Parathyroid adenoma (tissue), 2 donors: ENCODE measurements around the gene CD7.

Experiments
- H2AFZ ChIP-seq: fragments of 300-600 bp; sonication (generic); one replicate; pipeline ENCODE4 v1.7.0; 2017; ENCODE audit warnings: antibody characterized with exemption, mild to moderate bottlenecking
- H3K27ac ChIP-seq: fragments of 300-600 bp; sonication (generic); one replicate; pipeline ENCODE4 v1.7.0; 2017
- H3K27me3 ChIP-seq: fragments of 300-600 bp; sonication (generic); one replicate; pipeline ENCODE4 v1.7.0; 2017; ENCODE audit warnings: low read length; ENCODE audit not compliant: control insufficient read depth, insufficient read depth
- H3K36me3 ChIP-seq: fragments of 300-600 bp; sonication (generic); one replicate; pipeline ENCODE4 v1.7.0; 2017; ENCODE audit warnings: low read length; ENCODE audit not compliant: control insufficient read depth, insufficient read depth
- H3K4me1 ChIP-seq: fragments of 300-600 bp; sonication (generic); one replicate; pipeline ENCODE4 v1.7.0; 2017; ENCODE audit warnings: control low read depth
- H3K4me2 ChIP-seq: fragments of 300-600 bp; sonication (generic); one replicate; pipeline ENCODE4 v1.7.0; 2017; ENCODE audit warnings: low read length
- H3K4me3 ChIP-seq: fragments of 300-600 bp; sonication (generic); one replicate; pipeline ENCODE4 v1.7.0; 2017; ENCODE audit warnings: low read depth, low read length
- H3K79me2 ChIP-seq: fragments of 300-600 bp; sonication (generic); one replicate; pipeline ENCODE4 v1.7.0; 2017; ENCODE audit warnings: control low read depth
- H3K9ac ChIP-seq: fragments of 300-600 bp; sonication (generic); one replicate; pipeline ENCODE4 v1.7.0; 2017; ENCODE audit warnings: mild to moderate bottlenecking
- H3K9me3 ChIP-seq: fragments of 300-600 bp; sonication (generic); one replicate; pipeline ENCODE4 v1.7.0; 2017; ENCODE audit warnings: low read length; ENCODE audit not compliant: control insufficient read depth
- TF ChIP-seq, protein P1 (sequence below): fragments of 300-600 bp; sonication (generic); IDR thresholded peaks from one replicate; pipeline ENCODE4 v1.7.0; 2017; ENCODE audit warnings: antibody characterized with exemption, mild to moderate bottlenecking
- donor health status: primary hyperparathyroidism.

CD7 gene

DNA sequence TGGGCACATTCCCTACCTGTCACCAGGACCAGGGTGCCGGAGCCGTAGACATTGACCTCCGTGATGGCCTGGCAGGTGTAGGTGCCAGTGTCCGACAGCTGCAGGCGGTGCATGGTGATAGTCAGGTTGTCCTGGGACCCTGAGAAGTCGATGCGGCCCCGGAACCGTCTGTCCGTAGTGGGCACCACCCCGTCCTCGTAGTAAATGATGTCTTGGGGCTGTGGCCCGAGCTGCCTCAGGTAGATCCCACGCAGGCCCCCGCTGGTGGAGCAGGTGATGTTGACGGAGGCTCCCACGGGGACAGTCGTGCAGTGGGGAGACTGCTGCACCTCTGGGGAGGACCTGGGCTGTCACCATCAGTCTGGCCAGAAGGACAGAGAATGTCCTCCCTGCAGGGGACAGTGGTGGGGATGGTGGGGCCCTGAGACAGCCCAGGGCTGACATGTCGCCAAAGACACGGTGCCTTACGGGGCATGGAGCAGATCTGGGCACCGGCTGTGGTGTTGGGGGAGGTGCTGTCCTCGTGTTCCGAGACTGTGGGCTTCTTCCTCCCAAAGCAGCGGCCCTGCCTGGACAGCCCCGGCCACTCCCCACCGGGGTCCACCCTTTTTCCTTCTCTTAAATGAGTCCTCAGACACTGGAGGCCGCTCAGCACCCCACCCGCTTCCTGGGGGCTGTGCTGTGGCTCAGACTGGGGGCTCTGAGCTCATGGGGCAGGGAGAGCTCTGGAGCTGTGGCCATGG lies 586 bp downstream of the CD7 start:
- TF ChIP-seq, protein P1, sequence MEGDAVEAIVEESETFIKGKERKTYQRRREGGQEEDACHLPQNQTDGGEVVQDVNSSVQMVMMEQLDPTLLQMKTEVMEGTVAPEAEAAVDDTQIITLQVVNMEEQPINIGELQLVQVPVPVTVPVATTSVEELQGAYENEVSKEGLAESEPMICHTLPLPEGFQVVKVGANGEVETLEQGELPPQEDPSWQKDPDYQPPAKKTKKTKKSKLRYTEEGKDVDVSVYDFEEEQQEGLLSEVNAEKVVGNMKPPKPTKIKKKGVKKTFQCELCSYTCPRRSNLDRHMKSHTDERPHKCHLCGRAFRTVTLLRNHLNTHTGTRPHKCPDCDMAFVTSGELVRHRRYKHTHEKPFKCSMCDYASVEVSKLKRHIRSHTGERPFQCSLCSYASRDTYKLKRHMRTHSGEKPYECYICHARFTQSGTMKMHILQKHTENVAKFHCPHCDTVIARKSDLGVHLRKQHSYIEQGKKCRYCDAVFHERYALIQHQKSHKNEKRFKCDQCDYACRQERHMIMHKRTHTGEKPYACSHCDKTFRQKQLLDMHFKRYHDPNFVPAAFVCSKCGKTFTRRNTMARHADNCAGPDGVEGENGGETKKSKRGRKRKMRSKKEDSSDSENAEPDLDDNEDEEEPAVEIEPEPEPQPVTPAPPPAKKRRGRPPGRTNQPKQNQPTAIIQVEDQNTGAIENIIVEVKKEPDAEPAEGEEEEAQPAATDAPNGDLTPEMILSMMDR = no peak
- Histone ChIP-seq H3K27ac (no peak overlapping the region), H2AFZ (no peak overlapping the region), H3K9ac (no peak overlapping the region), H3K79me2 (no peaks in the 10 kb centered on the region), H3K36me3 (no peaks in the 10 kb centered on the region), H3K4me3 (no peak overlapping the region), H3K27me3 (peaks cover 4% of the 10 kb centered on the region), H3K4me2 (no peak overlapping the region), H3K9me3 (no peaks in the 10 kb centered on the region), H3K4me1 (peaks cover 5% of the 10 kb centered on the region)

DNA sequence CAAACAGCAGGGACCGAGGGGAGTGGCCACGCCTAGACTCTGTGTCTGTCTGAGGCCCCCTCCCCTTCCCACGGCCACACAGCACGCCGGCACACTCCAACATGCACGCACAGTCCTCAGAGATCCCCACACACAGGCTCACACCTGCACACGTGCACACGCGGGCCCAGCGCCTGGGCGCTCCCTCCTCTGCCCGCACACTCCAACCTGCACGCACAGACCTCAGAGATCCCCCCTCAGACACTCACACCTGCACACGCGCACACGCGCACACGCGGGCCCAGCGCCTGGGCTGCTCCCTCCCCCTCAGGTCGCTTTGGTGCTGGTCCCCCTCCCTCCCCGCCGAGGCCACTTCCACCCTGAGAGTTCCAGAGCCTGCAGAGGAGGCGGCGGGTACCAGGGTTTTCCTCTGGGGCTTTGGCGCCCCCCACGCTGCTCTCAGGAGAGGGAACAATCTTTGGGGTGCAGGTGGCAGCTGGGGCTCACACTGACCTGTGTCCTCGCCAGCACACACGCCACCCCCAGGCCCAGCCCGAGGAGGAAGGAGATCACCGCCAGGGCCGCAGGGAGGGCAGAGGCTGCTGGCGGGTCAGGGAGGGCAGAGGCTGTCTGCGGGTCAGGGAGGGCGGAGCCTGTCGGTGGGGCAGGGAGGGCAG lies 1.6 kb downstream of the CD7 start:
- TF ChIP-seq, protein P1 = no peak
- Histone ChIP-seq H3K27me3 (peaks cover 4% of the 10 kb centered on the region), H2AFZ (peak overlapping the region; percentile 25), H3K79me2 (no peaks in the 10 kb centered on the region), H3K9me3 (no peaks in the 10 kb centered on the region), H3K27ac (no peak overlapping the region), H3K36me3 (no peaks in the 10 kb centered on the region), H3K4me3 (no peak overlapping the region), H3K4me1 (peaks cover 5% of the 10 kb centered on the region), H3K9ac (no peak overlapping the region), H3K4me2 (no peak overlapping the region)

DNA sequence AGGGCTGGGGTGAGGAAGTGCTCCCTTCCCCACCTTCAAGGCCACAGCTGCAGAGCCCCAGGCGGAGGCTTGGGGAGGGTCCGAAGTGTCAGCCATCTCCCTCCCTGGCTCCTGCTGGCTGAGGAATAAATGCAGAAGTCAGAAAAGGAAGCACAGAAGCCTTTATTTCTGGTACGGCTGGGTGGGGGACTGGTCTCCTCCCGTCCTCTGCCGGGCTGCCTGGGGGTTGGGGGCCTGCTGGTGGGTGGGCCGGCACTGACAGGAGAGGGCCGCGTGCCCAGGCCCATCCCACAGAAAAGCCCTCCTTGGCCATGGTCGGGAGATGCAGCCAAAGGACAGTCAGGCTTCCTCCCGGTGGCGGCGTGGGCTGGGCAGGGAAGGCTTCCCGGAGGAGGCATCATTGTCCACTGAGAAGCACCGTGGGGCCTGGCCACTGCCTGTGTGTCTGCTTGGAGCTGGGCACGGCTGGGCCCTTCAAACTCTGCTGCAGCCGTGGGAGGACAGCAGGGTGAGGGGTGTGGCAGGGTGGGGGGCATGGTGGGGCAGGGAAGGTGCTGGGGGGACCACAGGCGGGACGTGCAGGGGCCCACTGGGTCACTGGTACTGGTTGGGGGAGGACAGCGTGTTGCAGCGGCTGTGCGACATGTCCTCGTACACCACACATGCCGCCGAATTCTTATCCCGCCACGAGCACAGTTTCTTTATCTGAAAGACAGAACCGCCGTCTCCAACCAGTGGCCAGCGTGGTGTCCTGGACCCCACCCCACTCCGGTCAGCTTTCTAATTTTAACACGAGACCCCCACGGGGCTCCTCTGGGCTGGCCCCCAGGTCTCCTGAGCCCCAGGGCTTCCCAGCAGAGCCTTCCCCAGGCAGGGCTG lies 2.4 kb downstream of the CD7 start:
- Histone ChIP-seq H3K4me1 (peaks cover 5% of the 10 kb centered on the region), H3K79me2 (no peaks in the 10 kb centered on the region), H3K4me3 (no peak overlapping the region), H2AFZ (no peak overlapping the region), H3K36me3 (no peaks in the 10 kb centered on the region), H3K27ac (no peak overlapping the region), H3K9me3 (no peaks in the 10 kb centered on the region), H3K4me2 (no peak overlapping the region), H3K9ac (no peak overlapping the region), H3K27me3 (peaks cover 4% of the 10 kb centered on the region)
- TF ChIP-seq, protein P1 = no peak

DNA sequence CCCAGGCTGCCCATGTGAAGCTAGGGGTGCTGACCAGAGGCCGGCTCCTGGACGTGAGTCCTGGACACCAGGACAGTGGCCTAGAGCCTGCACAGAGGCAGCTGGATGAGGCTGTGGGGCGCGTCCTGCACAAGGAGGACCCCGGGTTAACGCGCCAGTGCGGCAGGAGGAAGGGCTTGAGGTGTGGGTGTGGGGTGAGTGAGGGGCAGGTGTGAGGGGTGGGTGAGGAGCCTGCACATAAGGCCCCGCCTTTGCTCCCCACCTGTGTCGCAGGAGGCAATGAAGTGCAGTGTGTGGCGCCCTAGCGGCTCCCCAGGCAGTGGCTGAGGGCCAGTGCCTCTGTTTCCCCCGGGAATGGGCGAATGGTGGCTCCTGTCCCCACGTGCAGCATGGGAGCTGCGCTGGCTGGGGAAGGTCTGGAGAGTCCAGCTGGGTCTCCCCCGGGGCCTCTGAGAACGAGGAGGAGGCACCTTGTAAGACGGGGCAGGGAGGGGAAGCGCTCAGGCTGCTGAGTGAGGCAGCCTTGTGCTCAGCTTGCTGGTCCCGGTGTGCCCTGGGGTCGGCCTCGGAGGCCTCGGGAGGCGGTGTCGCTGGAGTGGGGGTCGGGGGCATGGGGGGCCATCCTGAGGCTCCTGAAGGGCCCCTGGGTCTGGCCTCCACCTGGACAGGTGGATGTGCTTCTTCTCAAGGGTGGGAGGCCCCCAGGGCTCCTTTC lies 3.2 kb downstream of the CD7 start:
- Histone ChIP-seq H3K4me3 (no peak overlapping the region), H3K79me2 (no peaks in the 10 kb centered on the region), H3K36me3 (no peaks in the 10 kb centered on the region), H3K27me3 (peaks cover 4% of the 10 kb centered on the region), H3K9ac (no peak overlapping the region), H2AFZ (no peak overlapping the region), H3K27ac (no peak overlapping the region), H3K9me3 (no peaks in the 10 kb centered on the region), H3K4me1 (peaks cover 5% of the 10 kb centered on the region), H3K4me2 (no peak overlapping the region)
- TF ChIP-seq, protein P1 = no peak
